HEK293 (cell line): ENCODE measurements around the gene TREM1.

Experiments used
- IKZF3 ChIP-seq: fragments of 450-650 bp; IDR thresholded peaks from 2 replicates; pipeline ENCODE4 v1.5.0; 2018; ENCODE audit warnings: missing biosample characterization, mild to moderate bottlenecking, missing genetic modification characterization, moderate library complexity
- KLF8 ChIP-seq: fragments of 450-650 bp; formaldehyde crosslinking; IDR thresholded peaks from 2 replicates; pipeline ENCODE4 v1.5.1; 2016; ENCODE audit warnings: missing biosample characterization, missing genetic modification characterization
- MZF1 ChIP-seq: fragments of 450-650 bp; formaldehyde crosslinking; IDR thresholded peaks from 2 replicates; pipeline ENCODE4 v1.5.1; 2017; ENCODE audit warnings: missing biosample characterization, missing genetic modification characterization, borderline replicate concordance
- PRDM1 ChIP-seq: fragments of 450-650 bp; formaldehyde crosslinking; IDR thresholded peaks from 2 replicates; pipeline ENCODE4; 2016; ENCODE audit warnings: missing biosample characterization, missing genetic modification characterization
- PRDM6 ChIP-seq: fragments of 450-650 bp; formaldehyde crosslinking; IDR thresholded peaks from 2 replicates; pipeline ENCODE4 v1.5.1; 2017; ENCODE audit warnings: missing biosample characterization, missing genetic modification characterization
- SP7 ChIP-seq: fragments of 450-650 bp; formaldehyde crosslinking; IDR thresholded peaks from 2 replicates; pipeline ENCODE4 v1.5.1; 2016; ENCODE audit warnings: missing biosample characterization, missing genetic modification characterization
- WT1 ChIP-seq: fragments of 450-650 bp; formaldehyde crosslinking; IDR thresholded peaks from 2 replicates; pipeline ENCODE4 v1.5.1; 2016; ENCODE audit warnings: missing biosample characterization, missing genetic modification characterization
- ZBTB17 ChIP-seq: fragments of 450-650 bp; formaldehyde crosslinking; IDR thresholded peaks from 2 replicates; pipeline ENCODE4 v1.5.1; 2016; ENCODE audit warnings: missing biosample characterization, missing genetic modification characterization
- ZBTB21 ChIP-seq: fragments of 450-650 bp; formaldehyde crosslinking; IDR thresholded peaks from 2 replicates; pipeline ENCODE4 v1.5.1; 2017; ENCODE audit warnings: missing biosample characterization, missing genetic modification characterization
- ZBTB44 ChIP-seq: fragments of 450-650 bp; IDR thresholded peaks from 2 replicates; pipeline ENCODE4 v1.5.1; 2018; ENCODE audit warnings: missing biosample characterization, mild to moderate bottlenecking, missing genetic modification characterization
- ZBTB48 ChIP-seq: fragments of 450-650 bp; formaldehyde crosslinking; IDR thresholded peaks from 2 replicates; pipeline ENCODE4 v1.5.1; 2016; ENCODE audit warnings: missing biosample characterization, missing genetic modification characterization
- ZEB2 ChIP-seq: fragments of 450-650 bp; formaldehyde crosslinking; IDR thresholded peaks from 2 replicates; pipeline ENCODE4 v1.5.1; 2016; ENCODE audit warnings: missing biosample characterization, missing genetic modification characterization
- ZNF184 ChIP-seq: fragments of 450-650 bp; IDR thresholded peaks from 2 replicates; pipeline ENCODE4 v1.5.1; 2018; ENCODE audit warnings: missing biosample characterization, mild to moderate bottlenecking, missing genetic modification characterization
- ZNF23 ChIP-seq: fragments of 450-650 bp; formaldehyde crosslinking; IDR thresholded peaks from 2 replicates; pipeline ENCODE4 v1.5.1; 2016; ENCODE audit warnings: missing biosample characterization, missing genetic modification characterization, borderline replicate concordance
- ZNF266 ChIP-seq: fragments of 450-650 bp; formaldehyde crosslinking; IDR thresholded peaks from 2 replicates; pipeline ENCODE4 v1.5.1; 2016; ENCODE audit warnings: missing biosample characterization, missing genetic modification characterization, low read depth
- ZNF324 ChIP-seq: fragments of 450-650 bp; formaldehyde crosslinking; IDR thresholded peaks from 2 replicates; pipeline ENCODE4 v1.5.1; 2016; ENCODE audit warnings: missing biosample characterization, missing genetic modification characterization
- ZNF350 ChIP-seq: fragments of 450-650 bp; formaldehyde crosslinking; IDR thresholded peaks from 2 replicates; pipeline ENCODE4 v1.5.0; 2017; ENCODE audit warnings: missing biosample characterization, mild to moderate bottlenecking, missing genetic modification characterization
- ZNF544 ChIP-seq: fragments of 450-650 bp; formaldehyde crosslinking; IDR thresholded peaks from 2 replicates; pipeline ENCODE4 v1.5.0; 2017; ENCODE audit warnings: missing biosample characterization, missing genetic modification characterization
- ZNF561 ChIP-seq: fragments of 450-650 bp; IDR thresholded peaks from 2 replicates; pipeline ENCODE4 v1.5.1; 2018; ENCODE audit warnings: missing biosample characterization, missing genetic modification characterization, borderline replicate concordance
- ZNF571 ChIP-seq: fragments of 450-650 bp; formaldehyde crosslinking; IDR thresholded peaks from 2 replicates; pipeline ENCODE4 v1.5.0; 2017; ENCODE audit warnings: missing biosample characterization, missing genetic modification characterization
- ZNF654 ChIP-seq: fragments of 450-650 bp; formaldehyde crosslinking; IDR thresholded peaks from 2 replicates; pipeline ENCODE4 v1.5.1; 2016; ENCODE audit warnings: low read depth, missing biosample characterization, missing genetic modification characterization
- ZNF660 ChIP-seq: fragments of 450-650 bp; IDR thresholded peaks from 2 replicates; pipeline ENCODE4 v1.5.1; 2018; ENCODE audit warnings: missing biosample characterization, mild to moderate bottlenecking, missing genetic modification characterization
- ZNF785 ChIP-seq: fragments of 450-650 bp; formaldehyde crosslinking; IDR thresholded peaks from 2 replicates; pipeline ENCODE4 v1.5.1; 2016; ENCODE audit warnings: missing biosample characterization, missing genetic modification characterization
- ZSCAN30 ChIP-seq: fragments of 450-650 bp; IDR thresholded peaks from 2 replicates; pipeline ENCODE4 v1.5.1; 2018; ENCODE audit warnings: missing biosample characterization, mild to moderate bottlenecking, missing genetic modification characterization, moderate library complexity
- TF ChIP-seq, protein P1 (sequence below): fragments of 450-650 bp; formaldehyde crosslinking; IDR thresholded peaks from 2 replicates; pipeline ENCODE4 v1.5.1; 2016; ENCODE audit warnings: missing biosample characterization, missing genetic modification characterization
- TF ChIP-seq, protein P2 (sequence below): fragments of 450-650 bp; formaldehyde crosslinking; IDR thresholded peaks from 2 replicates; pipeline ENCODE4 v1.5.1; 2016; ENCODE audit warnings: missing biosample characterization, missing genetic modification characterization
- TF ChIP-seq, protein P3 (sequence below): fragments of 450-650 bp; formaldehyde crosslinking; IDR thresholded peaks from 2 replicates; pipeline ENCODE4 v1.5.1; 2017; ENCODE audit warnings: missing biosample characterization, missing genetic modification characterization
- TF ChIP-seq, protein P4 (sequence below): fragments of 450-650 bp; formaldehyde crosslinking; IDR thresholded peaks from 2 replicates; pipeline ENCODE4; 2016; ENCODE audit warnings: missing biosample characterization, missing genetic modification characterization
- TF ChIP-seq, protein P5 (sequence below): fragments of 450-650 bp; formaldehyde crosslinking; IDR thresholded peaks from 2 replicates; pipeline ENCODE4 v1.5.1; 2017; ENCODE audit warnings: missing biosample characterization, missing genetic modification characterization

TREM1 gene

DNA sequence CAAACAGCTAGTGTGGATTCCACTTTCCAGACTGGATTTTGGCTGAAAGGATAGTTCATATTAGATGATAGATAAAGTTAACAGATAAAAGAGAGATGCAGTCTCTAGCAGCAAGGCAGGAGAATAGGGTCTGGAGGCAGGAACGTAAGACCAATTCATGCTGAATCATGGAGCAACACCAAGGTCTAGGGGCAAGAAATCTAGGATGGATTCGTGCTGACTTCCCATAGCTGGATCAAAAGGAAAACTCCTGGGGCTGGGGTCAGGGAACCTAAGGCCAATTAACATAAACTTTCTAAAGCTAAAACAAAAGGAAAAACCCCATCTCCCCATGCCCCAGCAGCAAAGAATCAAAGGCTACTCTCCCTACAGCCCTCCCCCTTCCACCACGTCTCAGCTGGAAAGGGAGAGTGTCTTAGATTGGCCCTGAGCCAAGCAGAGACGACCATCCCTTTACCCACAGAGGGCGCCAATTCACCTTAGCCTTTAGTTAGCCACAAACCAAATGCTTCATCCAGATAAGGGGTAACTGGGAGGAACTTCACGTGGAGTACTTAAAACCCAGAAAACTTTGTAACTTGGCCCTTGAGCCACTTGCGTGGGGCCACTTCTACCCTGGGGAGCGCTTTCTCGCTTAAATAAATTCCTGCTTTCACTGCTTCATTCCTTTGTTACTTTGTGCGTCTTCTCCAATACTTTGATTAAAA, 7.6 kb downstream of the TREM1 start (continued):
- TF ChIP-seq PRDM6 (tag by site-specific recombination), result no peak
- TF ChIP-seq ZNF23 (tag by site-specific recombination), result no peak
- TF ChIP-seq ZNF785 (tag by site-specific recombination), result no peak
- TF ChIP-seq IKZF3 (tag by site-specific recombination), result 0 out of 2 replicates have a peak, but pooled peaks have one; percentile 36
- TF ChIP-seq, protein P1, sequence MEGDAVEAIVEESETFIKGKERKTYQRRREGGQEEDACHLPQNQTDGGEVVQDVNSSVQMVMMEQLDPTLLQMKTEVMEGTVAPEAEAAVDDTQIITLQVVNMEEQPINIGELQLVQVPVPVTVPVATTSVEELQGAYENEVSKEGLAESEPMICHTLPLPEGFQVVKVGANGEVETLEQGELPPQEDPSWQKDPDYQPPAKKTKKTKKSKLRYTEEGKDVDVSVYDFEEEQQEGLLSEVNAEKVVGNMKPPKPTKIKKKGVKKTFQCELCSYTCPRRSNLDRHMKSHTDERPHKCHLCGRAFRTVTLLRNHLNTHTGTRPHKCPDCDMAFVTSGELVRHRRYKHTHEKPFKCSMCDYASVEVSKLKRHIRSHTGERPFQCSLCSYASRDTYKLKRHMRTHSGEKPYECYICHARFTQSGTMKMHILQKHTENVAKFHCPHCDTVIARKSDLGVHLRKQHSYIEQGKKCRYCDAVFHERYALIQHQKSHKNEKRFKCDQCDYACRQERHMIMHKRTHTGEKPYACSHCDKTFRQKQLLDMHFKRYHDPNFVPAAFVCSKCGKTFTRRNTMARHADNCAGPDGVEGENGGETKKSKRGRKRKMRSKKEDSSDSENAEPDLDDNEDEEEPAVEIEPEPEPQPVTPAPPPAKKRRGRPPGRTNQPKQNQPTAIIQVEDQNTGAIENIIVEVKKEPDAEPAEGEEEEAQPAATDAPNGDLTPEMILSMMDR (tag by site-specific recombination), result peak; percentile 73
- TF ChIP-seq ZNF561, result peak; percentile 73; the same call in 1 of the 2 replicates
- TF ChIP-seq ZEB2 (tag by site-specific recombination), result no peak
- TF ChIP-seq ZBTB17 (tag by site-specific recombination), result peak; percentile 97
- no peak for TF ChIP-seq ZBTB21 (tag by site-specific recombination)
- peak; percentile 83 for TF ChIP-seq ZNF544
- TF ChIP-seq MZF1 (tag by site-specific recombination), result 0 out of 2 replicates have a peak, but pooled peaks have one; percentile 21
- TF ChIP-seq, protein P2, sequence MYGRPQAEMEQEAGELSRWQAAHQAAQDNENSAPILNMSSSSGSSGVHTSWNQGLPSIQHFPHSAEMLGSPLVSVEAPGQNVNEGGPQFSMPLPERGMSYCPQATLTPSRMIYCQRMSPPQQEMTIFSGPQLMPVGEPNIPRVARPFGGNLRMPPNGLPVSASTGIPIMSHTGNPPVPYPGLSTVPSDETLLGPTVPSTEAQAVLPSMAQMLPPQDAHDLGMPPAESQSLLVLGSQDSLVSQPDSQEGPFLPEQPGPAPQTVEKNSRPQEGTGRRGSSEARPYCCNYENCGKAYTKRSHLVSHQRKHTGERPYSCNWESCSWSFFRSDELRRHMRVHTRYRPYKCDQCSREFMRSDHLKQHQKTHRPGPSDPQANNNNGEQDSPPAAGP (tag by site-specific recombination), result 0 out of 2 replicates have a peak, but pooled peaks have one; percentile 37
- 0 out of 2 replicates have a peak, but pooled peaks have one; percentile 73 for TF ChIP-seq ZNF571
- TF ChIP-seq, protein P3, sequence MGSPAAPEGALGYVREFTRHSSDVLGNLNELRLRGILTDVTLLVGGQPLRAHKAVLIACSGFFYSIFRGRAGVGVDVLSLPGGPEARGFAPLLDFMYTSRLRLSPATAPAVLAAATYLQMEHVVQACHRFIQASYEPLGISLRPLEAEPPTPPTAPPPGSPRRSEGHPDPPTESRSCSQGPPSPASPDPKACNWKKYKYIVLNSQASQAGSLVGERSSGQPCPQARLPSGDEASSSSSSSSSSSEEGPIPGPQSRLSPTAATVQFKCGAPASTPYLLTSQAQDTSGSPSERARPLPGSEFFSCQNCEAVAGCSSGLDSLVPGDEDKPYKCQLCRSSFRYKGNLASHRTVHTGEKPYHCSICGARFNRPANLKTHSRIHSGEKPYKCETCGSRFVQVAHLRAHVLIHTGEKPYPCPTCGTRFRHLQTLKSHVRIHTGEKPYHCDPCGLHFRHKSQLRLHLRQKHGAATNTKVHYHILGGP (tag by site-specific recombination), result peak; percentile 33; the same call in 1 of the 2 replicates
- no peak for TF ChIP-seq ZNF350
- TF ChIP-seq ZNF184 (tag by site-specific recombination), result peak; percentile 85; the same call in 1 of the 2 replicates
- TF ChIP-seq ZSCAN30 (tag by site-specific recombination), result peak; percentile 56; the same call in 1 of the 2 replicates
- peak; percentile 37; the same call in 1 of the 2 replicates for TF ChIP-seq ZNF654 (tag by site-specific recombination)
- TF ChIP-seq, protein P4, sequence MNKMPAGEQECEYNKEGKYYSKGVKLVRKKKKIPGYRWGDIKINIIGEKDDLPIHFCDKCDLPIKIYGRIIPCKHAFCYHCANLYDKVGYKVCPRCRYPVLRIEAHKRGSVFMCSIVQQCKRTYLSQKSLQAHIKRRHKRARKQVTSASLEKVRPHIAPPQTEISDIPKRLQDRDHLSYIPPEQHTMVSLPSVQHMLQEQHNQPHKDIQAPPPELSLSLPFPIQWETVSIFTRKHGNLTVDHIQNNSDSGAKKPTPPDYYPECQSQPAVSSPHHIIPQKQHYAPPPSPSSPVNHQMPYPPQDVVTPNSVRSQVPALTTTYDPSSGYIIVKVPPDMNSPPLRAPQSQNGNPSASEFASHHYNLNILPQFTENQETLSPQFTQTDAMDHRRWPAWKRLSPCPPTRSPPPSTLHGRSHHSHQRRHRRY (tag by site-specific recombination), result no peak
- 0 out of 2 replicates have a peak, but pooled peaks have one; percentile 32 for TF ChIP-seq KLF8 (tag by site-specific recombination)
- peak; percentile 67 for TF ChIP-seq PRDM1
- TF ChIP-seq ZNF324 (tag by site-specific recombination), result 0 out of 2 replicates have a peak, but pooled peaks have one; percentile 29
- peak; percentile 98 for TF ChIP-seq ZNF660
- TF ChIP-seq, protein P5, sequence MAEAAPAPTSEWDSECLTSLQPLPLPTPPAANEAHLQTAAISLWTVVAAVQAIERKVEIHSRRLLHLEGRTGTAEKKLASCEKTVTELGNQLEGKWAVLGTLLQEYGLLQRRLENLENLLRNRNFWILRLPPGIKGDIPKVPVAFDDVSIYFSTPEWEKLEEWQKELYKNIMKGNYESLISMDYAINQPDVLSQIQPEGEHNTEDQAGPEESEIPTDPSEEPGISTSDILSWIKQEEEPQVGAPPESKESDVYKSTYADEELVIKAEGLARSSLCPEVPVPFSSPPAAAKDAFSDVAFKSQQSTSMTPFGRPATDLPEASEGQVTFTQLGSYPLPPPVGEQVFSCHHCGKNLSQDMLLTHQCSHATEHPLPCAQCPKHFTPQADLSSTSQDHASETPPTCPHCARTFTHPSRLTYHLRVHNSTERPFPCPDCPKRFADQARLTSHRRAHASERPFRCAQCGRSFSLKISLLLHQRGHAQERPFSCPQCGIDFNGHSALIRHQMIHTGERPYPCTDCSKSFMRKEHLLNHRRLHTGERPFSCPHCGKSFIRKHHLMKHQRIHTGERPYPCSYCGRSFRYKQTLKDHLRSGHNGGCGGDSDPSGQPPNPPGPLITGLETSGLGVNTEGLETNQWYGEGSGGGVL (tag by site-specific recombination), result peak; percentile 56
- TF ChIP-seq WT1 (tag by site-specific recombination), result peak; percentile 64
- peak; percentile 55; the same call in 1 of the 2 replicates for TF ChIP-seq ZBTB44 (tag by site-specific recombination)
- TF ChIP-seq ZBTB48 (tag by site-specific recombination), result peak; percentile 53; the same call in 1 of the 2 replicates
- peak; percentile 52; the same call in 1 of the 2 replicates for TF ChIP-seq SP7 (tag by site-specific recombination)
- TF ChIP-seq ZNF266 (tag by site-specific recombination), result no peak
